SK-N-SH treated with all-trans-retinoic acid at 6 μM for 48 hours (cell line): ENCODE measurements around the gene TPR.

Experiments
- ATAC-seq: fragments of 200-7000 bp; cut with Tn5 transposase; 3 replicates; pipeline ENCODE4 v1.9.1; 2020; ENCODE audit warnings: mild to moderate bottlenecking, moderate library complexity
- ARNTL ChIP-seq: fragments of 450-650 bp; formaldehyde crosslinking; IDR thresholded peaks from 2 replicates; pipeline ENCODE4 v1.5.0; 2020; ENCODE audit warnings: low read depth, mild to moderate bottlenecking, moderate library complexity, borderline replicate concordance
- CSDC2 ChIP-seq: fragments of 250-450 bp; sonication (Bioruptor Pico); IDR thresholded peaks from 2 replicates; pipeline ENCODE4 v1.5.0; 2020; ENCODE audit warnings: mild to moderate bottlenecking, moderate library complexity
- ESRRG ChIP-seq: fragments of 250-450 bp; sonication (Bioruptor Pico); IDR thresholded peaks from 2 replicates; pipeline ENCODE4 v1.6.1; 2021; ENCODE audit warnings: mild to moderate bottlenecking
- GLIS3 ChIP-seq: fragments of 250-450 bp; sonication (Bioruptor Pico); IDR thresholded peaks from 2 replicates; pipeline ENCODE4 v1.5.0; 2020; ENCODE audit warnings: mild to moderate bottlenecking, moderate library complexity
- ISL1 ChIP-seq: fragments of 250-450 bp; sonication (Bioruptor Pico); IDR thresholded peaks from 2 replicates; pipeline ENCODE4 v2.1.2; 2022; ENCODE audit warnings: mild to moderate bottlenecking, moderate library complexity
- OSR1 ChIP-seq: fragments of 250-450 bp; sonication (Bioruptor Pico); IDR thresholded peaks from 2 replicates; pipeline ENCODE4 v1.8.0; 2022; ENCODE audit warnings: moderate library complexity, mild to moderate bottlenecking, inconsistent platforms
- RARB ChIP-seq: fragments of 250-450 bp; sonication (Bioruptor Pico); IDR thresholded peaks from 2 replicates; pipeline ENCODE4 v1.8.0; 2021; ENCODE audit warnings: mild to moderate bottlenecking, moderate library complexity
- SNAI2 ChIP-seq: fragments of 250-450 bp; sonication (Bioruptor Pico); IDR thresholded peaks from 2 replicates; pipeline ENCODE4 v1.5.0; 2020; ENCODE audit warnings: mild to moderate bottlenecking, moderate library complexity
- TCF4 ChIP-seq: fragments of 250-450 bp; sonication (Bioruptor Pico); IDR thresholded peaks from 2 replicates; pipeline ENCODE4 v1.8.0; 2021; ENCODE audit warnings: mild to moderate bottlenecking, moderate library complexity, borderline replicate concordance
- TOX ChIP-seq: fragments of 250-450 bp; sonication (Bioruptor Pico); IDR thresholded peaks from 2 replicates; pipeline ENCODE4 v1.8.0; 2021; ENCODE audit warnings: mild to moderate bottlenecking, moderate library complexity, borderline replicate concordance
- ZC3H10 ChIP-seq: fragments of 250-450 bp; sonication (Bioruptor Pico); IDR thresholded peaks from 2 replicates; pipeline ENCODE4 v1.5.1; 2021; ENCODE audit warnings: mild to moderate bottlenecking, moderate library complexity
- ZFP3 ChIP-seq: fragments of 250-450 bp; sonication (Bioruptor Pico); IDR thresholded peaks from 2 replicates; pipeline ENCODE4 v1.5.0; 2020; ENCODE audit warnings: mild to moderate bottlenecking, moderate library complexity
- ZNF565 ChIP-seq: fragments of 450-650 bp; formaldehyde crosslinking; conservative IDR thresholded peaks from 2 replicates; pipeline ENCODE4 v1.5.0; 2020; ENCODE audit warnings: low read depth, mild to moderate bottlenecking, moderate library complexity
- ZNF8 ChIP-seq: fragments of 450-650 bp; formaldehyde crosslinking; IDR thresholded peaks from 2 replicates; pipeline ENCODE4 v1.5.0; 2020; ENCODE audit warnings: mild to moderate bottlenecking, moderate library complexity
- TF ChIP-seq, protein P1 (sequence below): fragments of 250-450 bp; sonication (Bioruptor Pico); IDR thresholded peaks from 2 replicates; pipeline ENCODE4 v1.5.0; 2020; ENCODE audit warnings: mild to moderate bottlenecking, moderate library complexity
- TF ChIP-seq, protein P2 (sequence below): fragments of 250-450 bp; sonication (Bioruptor Pico); IDR thresholded peaks from 2 replicates; pipeline ENCODE4 v1.5.1; 2020; ENCODE audit warnings: low read depth, mild to moderate bottlenecking, moderate library complexity
- TF ChIP-seq, protein P3 (sequence below): fragments of 250-450 bp; sonication (Bioruptor Pico); IDR thresholded peaks from 2 replicates; pipeline ENCODE4 v1.5.1; 2021; ENCODE audit warnings: mild to moderate bottlenecking, moderate library complexity
- TF ChIP-seq, protein P4 (sequence below): fragments of 250-450 bp; sonication (Bioruptor Pico); IDR thresholded peaks from 2 replicates; pipeline ENCODE4 v1.8.0; 2020; ENCODE audit warnings: mild to moderate bottlenecking, moderate library complexity, borderline replicate concordance

The TPR gene

DNA sequence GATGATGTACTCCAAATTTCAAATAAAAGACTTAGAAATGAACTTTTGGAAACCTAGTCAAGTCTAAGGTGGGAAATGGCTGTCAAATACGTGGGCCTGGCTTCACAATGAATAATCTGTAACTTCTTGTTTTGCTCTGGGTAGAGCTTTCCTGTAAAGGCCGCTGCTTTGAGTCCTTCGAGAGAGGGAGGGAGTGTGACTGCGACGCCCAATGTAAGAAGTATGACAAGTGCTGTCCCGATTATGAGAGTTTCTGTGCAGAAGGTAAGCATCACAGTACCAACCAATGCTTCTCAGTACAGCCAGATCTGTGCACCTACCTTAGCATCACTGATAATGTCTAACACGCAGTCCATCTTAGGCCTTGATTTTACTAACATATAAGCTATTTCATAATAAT is 73.6 kb downstream of the TPR start:
- TF ChIP-seq SNAI2 (no peak), ZFP3 (CRISPR knock-in tag) (no peak), ZNF565 (CRISPR knock-in tag) (no peak)
- TF ChIP-seq, protein P1, sequence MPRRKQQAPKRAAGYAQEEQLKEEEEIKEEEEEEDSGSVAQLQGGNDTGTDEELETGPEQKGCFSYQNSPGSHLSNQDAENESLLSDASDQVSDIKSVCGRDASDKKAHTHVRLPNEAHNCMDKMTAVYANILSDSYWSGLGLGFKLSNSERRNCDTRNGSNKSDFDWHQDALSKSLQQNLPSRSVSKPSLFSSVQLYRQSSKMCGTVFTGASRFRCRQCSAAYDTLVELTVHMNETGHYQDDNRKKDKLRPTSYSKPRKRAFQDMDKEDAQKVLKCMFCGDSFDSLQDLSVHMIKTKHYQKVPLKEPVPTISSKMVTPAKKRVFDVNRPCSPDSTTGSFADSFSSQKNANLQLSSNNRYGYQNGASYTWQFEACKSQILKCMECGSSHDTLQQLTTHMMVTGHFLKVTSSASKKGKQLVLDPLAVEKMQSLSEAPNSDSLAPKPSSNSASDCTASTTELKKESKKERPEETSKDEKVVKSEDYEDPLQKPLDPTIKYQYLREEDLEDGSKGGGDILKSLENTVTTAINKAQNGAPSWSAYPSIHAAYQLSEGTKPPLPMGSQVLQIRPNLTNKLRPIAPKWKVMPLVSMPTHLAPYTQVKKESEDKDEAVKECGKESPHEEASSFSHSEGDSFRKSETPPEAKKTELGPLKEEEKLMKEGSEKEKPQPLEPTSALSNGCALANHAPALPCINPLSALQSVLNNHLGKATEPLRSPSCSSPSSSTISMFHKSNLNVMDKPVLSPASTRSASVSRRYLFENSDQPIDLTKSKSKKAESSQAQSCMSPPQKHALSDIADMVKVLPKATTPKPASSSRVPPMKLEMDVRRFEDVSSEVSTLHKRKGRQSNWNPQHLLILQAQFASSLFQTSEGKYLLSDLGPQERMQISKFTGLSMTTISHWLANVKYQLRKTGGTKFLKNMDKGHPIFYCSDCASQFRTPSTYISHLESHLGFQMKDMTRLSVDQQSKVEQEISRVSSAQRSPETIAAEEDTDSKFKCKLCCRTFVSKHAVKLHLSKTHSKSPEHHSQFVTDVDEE (CRISPR knock-in tag) = no peak
- ATAC-seq = no peak

DNA sequence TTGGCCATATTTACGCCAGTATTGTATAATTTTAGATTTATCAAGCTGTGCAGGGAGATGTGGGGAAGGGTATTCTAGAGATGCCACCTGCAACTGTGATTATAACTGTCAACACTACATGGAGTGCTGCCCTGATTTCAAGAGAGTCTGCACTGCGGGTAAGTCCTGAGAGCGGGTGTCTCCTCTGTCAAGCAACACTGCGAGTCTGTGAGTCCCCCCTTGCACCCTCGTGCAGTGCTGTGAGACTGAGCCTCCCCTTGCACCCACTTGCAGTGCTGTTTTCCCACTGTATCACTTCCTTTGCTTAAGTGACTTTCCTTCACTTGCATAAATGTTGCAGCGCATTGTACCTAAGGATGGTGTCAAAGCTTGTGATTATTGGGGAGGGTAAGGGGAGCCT is 75.0 kb downstream of the TPR start:
- TF ChIP-seq, protein P2, sequence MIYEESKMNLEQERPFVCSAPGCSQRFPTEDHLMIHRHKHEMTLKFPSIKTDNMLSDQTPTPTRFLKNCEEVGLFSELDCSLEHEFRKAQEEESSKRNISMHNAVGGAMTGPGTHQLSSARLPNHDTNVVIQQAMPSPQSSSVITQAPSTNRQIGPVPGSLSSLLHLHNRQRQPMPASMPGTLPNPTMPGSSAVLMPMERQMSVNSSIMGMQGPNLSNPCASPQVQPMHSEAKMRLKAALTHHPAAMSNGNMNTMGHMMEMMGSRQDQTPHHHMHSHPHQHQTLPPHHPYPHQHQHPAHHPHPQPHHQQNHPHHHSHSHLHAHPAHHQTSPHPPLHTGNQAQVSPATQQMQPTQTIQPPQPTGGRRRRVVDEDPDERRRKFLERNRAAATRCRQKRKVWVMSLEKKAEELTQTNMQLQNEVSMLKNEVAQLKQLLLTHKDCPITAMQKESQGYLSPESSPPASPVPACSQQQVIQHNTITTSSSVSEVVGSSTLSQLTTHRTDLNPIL (CRISPR knock-in tag) = no peak
- TF ChIP-seq RARB (no peak), ISL1 (CRISPR knock-in tag) (no peak), TCF4 (CRISPR knock-in tag) (no peak)
- TF ChIP-seq, protein P3, sequence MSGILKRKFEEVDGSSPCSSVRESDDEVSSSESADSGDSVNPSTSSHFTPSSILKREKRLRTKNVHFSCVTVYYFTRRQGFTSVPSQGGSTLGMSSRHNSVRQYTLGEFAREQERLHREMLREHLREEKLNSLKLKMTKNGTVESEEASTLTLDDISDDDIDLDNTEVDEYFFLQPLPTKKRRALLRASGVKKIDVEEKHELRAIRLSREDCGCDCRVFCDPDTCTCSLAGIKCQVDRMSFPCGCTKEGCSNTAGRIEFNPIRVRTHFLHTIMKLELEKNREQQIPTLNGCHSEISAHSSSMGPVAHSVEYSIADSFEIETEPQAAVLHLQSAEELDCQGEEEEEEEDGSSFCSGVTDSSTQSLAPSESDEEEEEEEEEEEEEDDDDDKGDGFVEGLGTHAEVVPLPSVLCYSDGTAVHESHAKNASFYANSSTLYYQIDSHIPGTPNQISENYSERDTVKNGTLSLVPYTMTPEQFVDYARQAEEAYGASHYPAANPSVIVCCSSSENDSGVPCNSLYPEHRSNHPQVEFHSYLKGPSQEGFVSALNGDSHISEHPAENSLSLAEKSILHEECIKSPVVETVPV (CRISPR knock-in tag) = no peak
- TF ChIP-seq, all 23 proteins: peak for 0

DNA sequence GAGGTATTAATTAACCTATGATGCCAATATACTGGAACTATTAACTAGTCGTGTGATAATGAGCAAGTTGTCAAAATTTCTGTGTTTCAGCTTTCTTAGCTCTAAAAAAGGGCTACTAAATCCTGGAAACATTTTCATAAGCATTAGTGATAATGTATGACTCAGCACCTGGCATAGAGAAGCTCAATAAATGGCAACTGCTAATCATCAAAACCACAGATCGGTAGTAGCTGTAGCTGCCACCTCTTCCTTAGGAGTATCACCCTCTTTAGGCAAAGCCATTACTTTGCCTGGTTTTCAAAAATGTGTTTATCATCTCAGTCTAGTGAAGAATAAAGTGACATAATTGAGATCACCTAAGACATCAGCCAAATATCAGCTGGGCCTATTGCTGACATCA is 75.5 kb downstream of the TPR start:
- ATAC-seq = no peak

More for the DNA sequence above, 75.0 kb downstream of the TPR start:
- no peak for ATAC-seq

More for the DNA sequence above, 75.5 kb downstream of the TPR start:
- TF ChIP-seq, protein P2 (CRISPR knock-in tag) = no peak
- TF ChIP-seq, protein P4, sequence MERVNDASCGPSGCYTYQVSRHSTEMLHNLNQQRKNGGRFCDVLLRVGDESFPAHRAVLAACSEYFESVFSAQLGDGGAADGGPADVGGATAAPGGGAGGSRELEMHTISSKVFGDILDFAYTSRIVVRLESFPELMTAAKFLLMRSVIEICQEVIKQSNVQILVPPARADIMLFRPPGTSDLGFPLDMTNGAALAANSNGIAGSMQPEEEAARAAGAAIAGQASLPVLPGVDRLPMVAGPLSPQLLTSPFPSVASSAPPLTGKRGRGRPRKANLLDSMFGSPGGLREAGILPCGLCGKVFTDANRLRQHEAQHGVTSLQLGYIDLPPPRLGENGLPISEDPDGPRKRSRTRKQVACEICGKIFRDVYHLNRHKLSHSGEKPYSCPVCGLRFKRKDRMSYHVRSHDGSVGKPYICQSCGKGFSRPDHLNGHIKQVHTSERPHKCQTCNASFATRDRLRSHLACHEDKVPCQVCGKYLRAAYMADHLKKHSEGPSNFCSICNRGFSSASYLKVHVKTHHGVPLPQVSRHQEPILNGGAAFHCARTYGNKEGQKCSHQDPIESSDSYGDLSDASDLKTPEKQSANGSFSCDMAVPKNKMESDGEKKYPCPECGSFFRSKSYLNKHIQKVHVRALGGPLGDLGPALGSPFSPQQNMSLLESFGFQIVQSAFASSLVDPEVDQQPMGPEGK (CRISPR knock-in tag) = no peak
- TF ChIP-seq, protein P1 (CRISPR knock-in tag) = no peak
- TF ChIP-seq ZC3H10 (CRISPR knock-in tag) (no peak), ZFP3 (CRISPR knock-in tag) (no peak), ZNF8 (CRISPR knock-in tag) (no peak), ARNTL (no peak), CSDC2 (CRISPR knock-in tag) (no peak), TOX (CRISPR knock-in tag) (no peak), ESRRG (no peak), OSR1 (CRISPR knock-in tag) (no peak), GLIS3 (CRISPR knock-in tag) (no peak)
- TF ChIP-seq, protein P3 (CRISPR knock-in tag) = no peak
- TF ChIP-seq, all 23 proteins: peak for 0
